SW480 (cell line): ENCODE measurements around the gene TLK1.
"Not testable (repeated sequence)": the region's sequence is repeated elsewhere in the genome, so short reads cannot be mapped to it uniquely, and the experiment has no call there.

Experiments
- DNase-seq: peaks from one replicate; pipeline ENCODE4 v3.0.0-alpha.2; 2016; ENCODE audit warnings: low spot score

Gene TLK1

DNA sequence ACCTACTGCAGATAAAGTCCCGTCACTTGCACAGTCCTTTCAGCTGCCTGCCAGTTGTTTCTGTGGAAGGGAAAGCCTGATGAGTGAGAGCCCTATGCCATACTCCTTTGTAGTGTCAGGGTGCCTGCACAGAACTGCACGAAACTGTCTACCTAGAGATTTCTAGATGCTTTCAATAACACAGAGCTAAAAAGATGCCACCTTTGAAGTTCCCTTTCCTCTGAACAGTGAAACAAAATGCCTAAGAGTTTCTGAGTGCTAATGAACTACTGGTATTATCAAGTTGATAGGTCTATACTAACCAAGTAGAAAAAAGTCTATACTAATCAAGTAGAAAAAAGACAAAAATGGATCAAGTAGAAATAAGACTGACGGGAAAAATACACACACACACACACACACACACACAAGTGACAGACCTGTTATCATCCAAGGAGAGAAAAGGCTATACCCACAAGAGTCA, 79.0 kb downstream of the TLK1 start:
- no peak for DNase-seq

- no peak for DNase-seq
Measured at GRCh38 chr2:171080607-171081006, 80.1 kb downstream of the TLK1 start.

DNA sequence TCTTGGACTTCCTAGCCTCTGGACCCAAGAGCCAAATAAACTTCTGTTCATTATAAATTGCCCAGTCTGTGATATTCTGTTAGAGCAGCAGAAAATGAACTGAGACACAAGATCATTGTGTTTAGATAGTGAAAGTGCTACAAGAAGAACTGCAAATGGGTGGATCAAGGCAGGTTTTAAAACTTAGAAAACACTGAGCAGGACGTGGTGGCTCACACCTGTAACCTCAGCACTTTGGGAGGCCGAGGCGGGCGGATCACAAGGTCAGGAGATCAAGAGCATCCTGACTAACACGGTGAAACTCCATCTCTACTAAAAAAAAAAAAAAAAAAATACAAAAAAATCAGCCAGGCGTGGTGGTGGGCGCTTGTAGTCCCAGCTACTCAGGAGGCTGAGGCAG, 84.3 kb downstream of the TLK1 start:
- DNase-seq = not testable (repeated sequence)

DNA sequence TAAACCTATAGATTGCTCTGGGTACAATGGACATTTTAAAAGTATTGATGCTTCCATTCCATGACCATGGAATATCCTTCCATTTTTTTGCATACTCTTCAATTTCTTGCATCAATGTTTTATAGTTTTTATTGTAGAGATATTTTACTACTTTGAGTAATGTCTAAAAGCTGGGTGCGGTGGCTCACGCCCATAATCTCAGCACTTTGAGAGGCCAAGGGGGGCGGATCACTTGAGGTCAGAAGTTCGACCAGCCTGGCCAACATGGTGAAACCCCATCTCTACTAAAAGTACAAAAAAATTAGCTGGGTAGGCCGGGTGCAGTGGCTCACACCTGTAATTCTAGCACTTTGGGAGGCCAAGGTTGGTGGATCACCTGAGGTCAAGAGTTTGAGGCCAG, 88.5 kb downstream of the TLK1 start:
- no peak for DNase-seq

DNA sequence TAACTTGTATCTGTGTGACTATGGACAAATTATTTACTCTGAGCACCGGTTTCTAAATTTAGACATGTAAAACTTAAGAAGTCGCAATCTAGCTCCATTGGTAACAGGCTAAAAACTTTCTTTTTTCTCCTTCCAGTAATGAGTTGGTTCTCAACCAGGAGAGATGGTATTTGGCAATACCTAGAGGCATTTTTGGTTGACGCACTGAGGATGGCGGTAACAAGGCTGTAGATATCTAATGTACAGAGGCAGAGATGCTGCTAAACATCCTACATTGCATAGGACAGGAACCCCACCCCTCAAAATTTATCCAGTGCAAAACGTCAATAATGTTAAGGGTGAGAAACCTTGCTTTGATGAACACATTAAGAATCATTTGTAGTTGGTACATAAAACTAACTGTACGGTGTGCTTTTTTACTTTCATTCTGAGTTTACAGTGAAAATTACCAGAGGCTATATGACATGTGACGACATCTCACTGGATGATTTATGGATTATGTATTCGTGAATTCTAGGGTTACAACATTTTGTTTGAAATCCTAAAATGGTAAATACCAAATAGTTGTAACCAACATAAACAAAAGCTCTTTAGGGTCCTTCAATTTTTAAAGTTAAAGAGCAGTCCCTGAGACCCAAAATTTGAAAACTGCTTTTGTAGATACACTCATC, 91.3 kb downstream of the TLK1 start:
- no peak for DNase-seq

GRCh38 chr2:171066110-171066509, 94.6 kb downstream of the TLK1 start:
- no peak for DNase-seq

- no peak for DNase-seq
Measured at GRCh38 chr2:171057575-171057974, 103.1 kb downstream of the TLK1 start.

GRCh38 chr2:171056307-171056706, 104.4 kb downstream of the TLK1 start:
- no peak for DNase-seq

- DNase-seq = no peak
Measured at GRCh38 chr2:171049691-171050090, 111.0 kb downstream of the TLK1 start.

DNA sequence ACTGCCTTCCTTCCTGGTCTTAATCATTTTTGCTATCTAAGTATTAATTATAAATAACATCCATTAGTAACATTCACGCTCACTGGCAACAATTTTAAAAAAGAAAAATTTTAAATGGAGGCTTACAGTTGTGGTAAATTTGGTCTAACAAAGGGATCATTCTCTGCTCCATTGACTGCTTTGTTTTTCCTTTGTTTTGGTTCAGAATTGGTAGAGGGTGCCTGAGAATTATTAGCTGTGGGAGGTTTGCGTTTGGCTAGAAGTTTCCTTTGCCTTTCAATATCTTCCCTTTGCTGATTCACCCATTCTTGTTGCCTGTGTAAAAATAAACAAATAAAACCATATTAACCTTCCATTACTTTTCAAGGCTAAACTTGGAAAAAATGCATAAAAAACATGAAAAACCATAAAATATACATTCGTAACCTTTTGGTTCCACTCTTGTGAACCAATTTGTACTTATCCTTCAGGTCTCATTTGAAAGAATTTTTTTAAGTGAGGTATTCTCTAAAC, 114.6 kb downstream of the TLK1 start:
- DNase-seq = no peak

DNA sequence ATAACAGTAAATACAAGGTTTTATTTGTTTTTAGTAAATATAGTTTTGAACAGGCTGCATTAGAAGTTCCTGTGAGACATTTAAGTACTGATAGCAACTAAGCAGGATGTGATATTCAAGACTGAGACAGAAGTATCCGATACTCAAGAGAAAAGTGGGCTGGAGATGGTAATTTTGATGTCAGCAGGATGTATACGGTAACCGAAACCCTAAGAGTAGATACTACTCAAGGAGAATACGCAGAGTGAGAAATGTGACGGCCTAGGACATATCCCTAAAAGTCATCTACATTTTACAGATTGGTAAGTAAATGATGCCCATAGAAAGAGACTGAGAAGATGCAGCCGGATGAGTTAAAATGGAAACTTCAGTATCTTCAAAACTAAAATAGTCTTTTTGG, 116.3 kb downstream of the TLK1 start:
- DNase-seq = no peak

- no peak for DNase-seq
Measured at GRCh38 chr2:171042253-171042969, 118.3 kb downstream of the TLK1 start.

- no peak for DNase-seq
Measured at GRCh38 chr2:171036532-171036931, 124.2 kb downstream of the TLK1 start.

DNA sequence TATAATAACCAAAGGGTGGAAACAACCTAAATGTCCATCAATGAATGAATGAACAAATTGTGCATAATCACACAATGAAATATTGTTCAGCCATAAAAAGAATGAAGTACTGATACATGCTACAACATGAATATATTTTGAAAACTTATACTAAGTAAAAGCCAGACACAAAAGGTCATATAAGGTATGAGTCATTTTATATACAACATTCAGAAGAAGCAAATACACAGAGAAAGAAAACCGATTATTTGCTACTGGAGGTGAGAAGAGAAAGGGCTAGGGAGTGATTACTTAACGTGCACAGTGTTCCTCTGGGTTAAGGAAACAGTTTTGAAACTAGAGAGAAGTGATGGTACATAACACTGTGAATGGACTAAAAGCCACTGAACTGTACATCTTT, 126.4 kb downstream of the TLK1 start:
- DNase-seq = no peak

- no peak for DNase-seq
Measured at GRCh38 chr2:171025214-171025613, 135.5 kb downstream of the TLK1 start.

GRCh38 chr2:171018522-171018921, 142.2 kb downstream of the TLK1 start:
- DNase-seq = no peak

DNA sequence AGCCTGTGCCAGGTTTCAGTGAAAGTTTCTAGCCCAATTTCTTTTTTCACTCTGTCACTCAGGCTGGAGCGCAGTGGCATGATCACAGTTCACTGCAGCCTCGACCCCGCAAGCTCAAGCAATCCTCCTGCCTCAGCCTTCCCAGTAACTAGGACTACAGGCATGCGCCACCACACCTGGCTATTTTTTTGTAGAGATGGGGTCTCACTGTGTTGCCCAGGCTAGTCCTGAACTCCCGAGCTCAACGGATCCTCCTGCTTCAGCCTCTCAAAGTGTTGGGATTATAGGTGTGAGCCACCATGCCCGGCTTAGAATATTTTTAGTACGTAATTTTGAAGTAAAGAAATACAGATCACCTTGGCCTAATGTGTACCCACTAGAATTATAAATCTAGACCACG, 144.6 kb downstream of the TLK1 start:
- no peak for DNase-seq

DNA sequence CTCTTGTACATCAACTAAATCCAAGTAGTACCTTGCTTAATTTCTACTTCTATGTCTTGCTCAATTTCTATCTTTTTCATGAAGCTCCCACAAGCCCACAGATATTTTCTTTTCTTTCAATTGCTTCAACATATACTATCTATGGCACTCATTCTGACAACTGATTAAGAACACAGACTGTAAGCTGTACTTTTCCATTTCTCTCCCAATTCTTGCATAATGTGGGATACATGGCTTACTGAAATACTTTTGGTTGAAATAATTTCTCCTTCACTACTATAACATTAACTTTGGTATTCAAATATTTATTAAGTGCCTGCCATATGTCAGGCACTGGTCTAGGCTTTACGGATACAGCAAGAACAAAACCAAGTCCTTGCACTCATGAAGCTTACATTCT, 146.8 kb downstream of the TLK1 start:
- DNase-seq = no peak

GRCh38 chr2:171009386-171009785, 151.3 kb downstream of the TLK1 start:
- DNase-seq = no peak

- no peak for DNase-seq
Measured at GRCh38 chr2:171008550-171009205, 152.0 kb downstream of the TLK1 start.

DNA sequence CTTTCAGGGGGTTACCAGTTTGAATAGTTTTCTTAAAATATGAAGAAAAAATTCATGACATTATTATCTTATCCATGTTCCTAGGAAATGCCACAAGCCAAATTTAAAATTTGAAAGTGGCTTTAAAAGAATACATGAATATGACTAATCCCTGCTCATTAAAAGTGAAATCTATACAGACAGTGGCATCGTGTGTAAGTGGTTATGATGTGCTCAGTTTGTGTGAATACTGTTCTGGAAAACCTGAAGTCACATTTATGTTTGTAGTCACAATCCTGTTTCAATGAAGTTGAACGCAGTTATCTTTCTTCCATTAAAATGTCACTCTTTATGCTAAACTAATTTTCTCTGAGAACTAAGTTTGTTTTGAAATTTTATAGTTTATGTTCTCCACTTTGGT, 155.9 kb downstream of the TLK1 start:
- DNase-seq = no peak

GRCh38 chr2:171004363-171004762, 156.3 kb downstream of the TLK1 start:
- no peak for DNase-seq

- no peak for DNase-seq
Measured at GRCh38 chr2:170999654-171000053, 161.0 kb downstream of the TLK1 start.
